Measurements from ENCODE around the gene SREBF2.

The SREBF2 gene

DNA sequence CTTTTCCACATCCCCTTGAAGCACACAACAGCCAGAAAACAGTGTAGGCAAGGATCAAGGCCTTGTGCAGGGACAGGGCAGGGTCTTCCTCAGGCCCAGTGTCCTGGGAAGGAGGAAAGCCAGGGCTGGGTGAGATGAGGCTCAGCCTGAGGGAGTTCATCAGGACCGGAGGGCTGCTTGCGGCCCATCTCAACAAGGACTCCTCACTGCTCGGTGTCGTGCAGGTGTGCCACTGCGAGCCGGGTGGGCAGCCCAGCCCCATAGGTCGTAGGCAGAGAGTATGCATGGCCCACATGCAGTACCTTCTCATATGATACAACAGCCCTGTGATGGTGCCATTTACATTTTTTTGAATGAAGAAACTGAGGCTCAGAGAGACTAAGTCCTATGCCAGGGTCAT, 69.1 kb downstream of the SREBF2 start:
- FAIRE-seq: no peak
- no peak for DNase-seq (ENCODE audit: insufficient read length, low spot score)
- TF ChIP-seq CTCF (IDR thresholded peaks at IDR 0.05; ENCODE audit: insufficient read depth, missing control alignments): no peak

DNA sequence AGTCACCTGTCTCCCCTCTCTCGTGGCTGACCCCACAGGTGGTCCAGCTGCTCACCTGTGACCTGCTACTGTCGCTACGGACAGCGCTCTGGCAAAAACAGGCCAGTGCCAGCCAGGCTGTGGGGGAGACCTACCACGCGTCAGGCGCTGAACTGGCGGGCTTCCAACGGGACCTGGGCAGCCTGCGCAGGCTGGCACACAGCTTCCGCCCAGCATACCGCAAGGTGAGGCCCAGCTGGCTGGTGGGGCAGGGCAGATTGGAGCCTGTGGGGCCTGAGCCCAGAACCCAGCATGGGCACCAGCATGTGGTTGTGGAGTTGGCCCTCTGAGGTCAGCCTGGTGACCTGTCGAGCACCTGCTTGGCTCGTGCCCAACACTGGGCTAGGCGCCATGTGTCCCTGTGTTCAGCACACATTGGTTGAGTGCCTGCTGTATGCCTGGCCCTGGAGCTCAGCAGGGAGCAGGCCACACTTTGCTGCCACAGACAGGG, 70.1 kb downstream of the SREBF2 start:
- no peak for TF ChIP-seq CTCF (IDR thresholded peaks at IDR 0.05; ENCODE audit: insufficient read depth, missing control alignments)
- FAIRE-seq: no peak
- no peak for DNase-seq (ENCODE audit: insufficient read length, low spot score)

DNA sequence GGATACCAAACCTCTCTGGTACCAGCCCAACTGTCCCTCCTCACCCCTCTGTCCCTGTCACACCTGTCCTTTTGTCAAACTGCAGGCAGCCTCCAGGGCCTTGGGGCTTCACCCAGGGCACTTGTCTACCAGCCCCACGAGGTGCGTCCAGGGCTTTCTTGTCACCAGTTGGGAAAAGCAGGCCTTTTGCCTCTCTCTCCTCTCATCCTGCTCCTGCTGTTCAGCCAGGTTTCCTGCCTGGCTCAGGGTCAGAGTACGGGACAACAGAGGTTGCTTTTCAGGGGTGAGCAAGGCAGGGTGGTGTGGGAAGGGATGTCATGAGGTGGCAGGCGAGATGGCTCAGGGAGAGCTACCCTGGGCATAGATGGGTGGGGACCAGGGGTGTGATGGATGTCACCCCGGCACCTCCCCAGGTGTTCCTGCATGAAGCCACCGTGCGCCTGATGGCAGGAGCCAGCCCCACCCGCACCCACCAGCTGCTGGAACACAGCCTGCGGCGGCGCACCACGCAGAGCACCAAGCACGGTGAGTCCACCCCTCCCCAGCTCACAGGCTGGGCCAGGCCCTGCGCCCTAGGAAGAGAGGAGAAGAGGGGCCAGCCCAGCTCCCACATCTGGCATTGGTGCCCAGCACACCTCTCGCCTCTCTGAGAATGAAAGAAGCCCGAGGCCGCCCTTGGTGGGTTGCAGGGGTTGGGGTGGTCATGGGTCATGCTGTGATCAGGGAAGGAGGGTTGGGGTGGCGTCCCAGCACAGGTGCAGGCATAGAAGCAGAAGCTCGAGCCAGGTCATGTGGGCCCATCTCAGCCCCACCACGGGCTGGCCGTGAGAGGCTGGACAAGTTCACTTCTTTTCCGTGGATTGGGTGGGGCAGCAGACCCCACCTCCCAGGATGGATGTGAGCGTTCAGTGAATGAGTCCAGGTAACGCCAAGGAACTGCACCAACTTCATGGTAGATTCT, 71.8 kb downstream of the SREBF2 start:
- FAIRE-seq: no peak

GRCh38 chr22:41905411-41906202, 72.7 kb downstream of the SREBF2 start:
- FAIRE-seq (no peak), DNase-seq (ENCODE audit: insufficient read length, low spot score) (no peak)
- no peak for TF ChIP-seq CTCF (IDR thresholded peaks at IDR 0.05; ENCODE audit: insufficient read depth, missing control alignments)

More for the DNA sequence above, 71.8 kb downstream of the SREBF2 start:
- no peak for DNase-seq (ENCODE audit: insufficient read length, low spot score)
- no peak for TF ChIP-seq CTCF (IDR thresholded peaks at IDR 0.05; ENCODE audit: insufficient read depth, missing control alignments)

DNA sequence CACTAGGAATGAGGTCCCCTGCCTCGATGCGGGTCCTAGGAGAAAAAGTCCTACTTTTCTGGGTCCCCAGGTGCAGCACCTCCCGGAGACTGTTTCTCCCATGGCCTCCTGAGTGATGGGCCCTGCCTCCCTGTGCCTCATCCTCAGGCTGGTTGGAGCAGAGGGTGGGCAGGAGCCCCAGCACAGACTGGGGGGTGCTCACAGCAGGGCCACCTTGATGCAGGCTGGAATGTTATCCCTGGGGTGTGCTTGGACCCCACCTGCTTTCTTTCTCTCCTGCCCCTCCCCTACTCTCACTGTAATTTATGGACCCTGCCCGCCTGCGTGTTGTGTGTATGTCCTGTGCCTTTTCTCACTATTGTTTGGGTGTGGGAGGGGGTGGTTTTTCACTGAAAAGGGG, 73.9 kb downstream of the SREBF2 start:
- FAIRE-seq: no peak
- TF ChIP-seq CTCF (IDR thresholded peaks at IDR 0.05; ENCODE audit: insufficient read depth, missing control alignments): no peak
- DNase-seq (ENCODE audit: insufficient read length, low spot score): no peak

GRCh38 chr22:41907436-41908401, 74.8 kb downstream of the SREBF2 start:
- DNase-seq (ENCODE audit: insufficient read length, low spot score) (no peak), FAIRE-seq (no peak)
- no peak for TF ChIP-seq CTCF (IDR thresholded peaks at IDR 0.05; ENCODE audit: insufficient read depth, missing control alignments)

All from D721Med (cell line).